H9 (cell line): Measurements from ENCODE around the gene GRIA1. TPM values are rescaled to one million over a fixed set of nuclear protein-coding genes. Genes with fewer than 3 reads are reported as not detected.

ENCODE experiments used
- DNase-seq: peaks from one replicate; pipeline ENCODE4 v3.0.0-alpha.2; 2017
- H2AFZ ChIP-seq: one replicate; pipeline ENCODE4 v1.6.1; 2013; ENCODE audit warnings: mild to moderate bottlenecking, low read length, control low read depth, moderate library complexity
- H2AK5ac ChIP-seq: 2 replicates; pipeline ENCODE4 v1.6.1; 2013; ENCODE audit warnings: low read length, control low read depth, mixed read lengths; ENCODE audit not compliant: insufficient read length
- H2BK120ac ChIP-seq: one replicate; pipeline ENCODE4 v1.6.1; 2013; ENCODE audit warnings: low read depth, mild to moderate bottlenecking, low read length, control low read depth, inconsistent platforms; ENCODE audit not compliant: poor library complexity, severe bottlenecking
- H2BK12ac ChIP-seq: 2 replicates; pipeline ENCODE4 v1.6.1; 2013; ENCODE audit warnings: low read length, control low read depth, mixed read lengths, low read depth; ENCODE audit not compliant: insufficient read length
- H2BK15ac ChIP-seq: 2 replicates; pipeline ENCODE4 v1.6.1; 2013; ENCODE audit warnings: low read depth, low read length, control low read depth
- H2BK20ac ChIP-seq: one replicate; pipeline ENCODE4 v1.6.1; 2013; ENCODE audit warnings: low read depth, mild to moderate bottlenecking, low read length, control low read depth, inconsistent platforms; ENCODE audit not compliant: poor library complexity, severe bottlenecking
- H2BK5ac ChIP-seq: 2 replicates; pipeline ENCODE4 v1.6.1; 2013; ENCODE audit warnings: low read length, control low read depth, mixed read lengths; ENCODE audit not compliant: insufficient read length
- H3K14ac ChIP-seq: 2 replicates; pipeline ENCODE4 v1.6.1; 2013; ENCODE audit warnings: low read length, control low read depth; ENCODE audit not compliant: insufficient read depth
- H3K18ac ChIP-seq: 2 replicates; pipeline ENCODE4 v1.6.1; 2013; ENCODE audit warnings: low read depth, mild to moderate bottlenecking, mixed read lengths, low read length, control low read depth; ENCODE audit not compliant: insufficient read length
- H3K23ac ChIP-seq: 2 replicates; pipeline ENCODE4 v1.6.1; 2013; ENCODE audit warnings: low read length, control low read depth, mixed read lengths, low read depth; ENCODE audit not compliant: insufficient read length
- H3K23me2 ChIP-seq: 2 replicates; pipeline ENCODE4 v1.6.1; 2013; ENCODE audit warnings: low read depth, mild to moderate bottlenecking, mixed read lengths, low read length, control low read depth; ENCODE audit not compliant: insufficient read length, poor library complexity, severe bottlenecking
- H3K27ac ChIP-seq: 2 replicates; pipeline ENCODE4 v1.5.1; 2013; ENCODE audit warnings: low read length, control low read depth, mixed read lengths, low read depth; ENCODE audit not compliant: insufficient read length
- H3K27me3 ChIP-seq: 2 replicates; pipeline ENCODE4 v1.6.1; 2013; ENCODE audit warnings: low read length, control low read depth, inconsistent platforms; ENCODE audit not compliant: insufficient read depth
- H3K4ac ChIP-seq: 2 replicates; pipeline ENCODE4 v1.6.1; 2013; ENCODE audit warnings: low read depth, mild to moderate bottlenecking, control low read depth, inconsistent platforms, low read length, moderate library complexity
- H3K4me1 ChIP-seq: 2 replicates; pipeline ENCODE4 v1.6.1; 2013; ENCODE audit warnings: low read length, control low read depth, inconsistent platforms; ENCODE audit not compliant: insufficient read depth
- H3K4me2 ChIP-seq: 2 replicates; pipeline ENCODE4 v1.6.1; 2013; ENCODE audit warnings: low read length, control low read depth, mixed read lengths; ENCODE audit not compliant: insufficient read length, insufficient read depth
- H3K56ac ChIP-seq: 2 replicates; pipeline ENCODE4 v1.6.1; 2013; ENCODE audit warnings: low read depth, mild to moderate bottlenecking, mixed read lengths, low read length, control low read depth; ENCODE audit not compliant: insufficient read length
- H3K79me1 ChIP-seq: 2 replicates; pipeline ENCODE4 v1.6.1; 2013; ENCODE audit warnings: low read depth, mild to moderate bottlenecking, moderate library complexity, low read length, control low read depth, inconsistent platforms; ENCODE audit not compliant: insufficient read depth, poor library complexity, severe bottlenecking
- H3K79me2 ChIP-seq: 2 replicates; pipeline ENCODE4 v1.6.1; 2013; ENCODE audit warnings: low read length, control low read depth, inconsistent platforms; ENCODE audit not compliant: insufficient read depth
- H3K9ac ChIP-seq: 2 replicates; pipeline ENCODE4 v1.6.1; 2013; ENCODE audit warnings: low read length, control low read depth, mixed read lengths; ENCODE audit not compliant: insufficient read length; ENCODE audit errors: extremely low read depth
- H3K9me3 ChIP-seq: one replicate; pipeline ENCODE4 v1.6.1; 2013; ENCODE audit warnings: low read depth, low read length, inconsistent platforms; ENCODE audit not compliant: control insufficient read depth
- H3T11ph ChIP-seq: one replicate; pipeline ENCODE4 v1.6.1; 2013; ENCODE audit warnings: mild to moderate bottlenecking, low read length, control low read depth, inconsistent platforms
- H4K20me1 ChIP-seq: one replicate; pipeline ENCODE4 v1.6.1; 2013; ENCODE audit not compliant: control insufficient read depth, insufficient read length, insufficient read depth
- H4K5ac ChIP-seq: 2 replicates; pipeline ENCODE4 v1.6.1; 2013; ENCODE audit warnings: low read depth, mild to moderate bottlenecking, mixed read lengths, low read length, control low read depth; ENCODE audit not compliant: insufficient read length
- H4K8ac ChIP-seq: replicated peaks from 2 replicates; pipeline ENCODE4 v1.6.1; 2013; ENCODE audit warnings: low read length, control low read depth, mixed read lengths, low read depth; ENCODE audit not compliant: insufficient read length
- H4K91ac ChIP-seq: 2 replicates; pipeline ENCODE4 v1.6.1; 2013; ENCODE audit warnings: low read depth, mild to moderate bottlenecking, moderate library complexity, mixed read lengths, low read length, control low read depth; ENCODE audit not compliant: insufficient read length
- H3K27ac Mint-ChIP-seq, 3 experiments: 2 replicates in 2 of 3; 3 replicates in 1 of 3; pipeline ENCODE4 v1.8.0; 2020 to 2021; ENCODE audit warnings: mixed read lengths in 3 of 3, mild to moderate bottlenecking in 1 of 3, moderate library complexity in 1 of 3
- H3K27me3 Mint-ChIP-seq: 2 replicates; pipeline ENCODE4 v1.8.0; 2021; ENCODE audit warnings: low read depth, mild to moderate bottlenecking, moderate library complexity, mixed read lengths
- H3K36me3 Mint-ChIP-seq, 3 experiments: 2 replicates in 2 of 3; 3 replicates in 1 of 3; pipeline ENCODE4 v1.8.0; 2020 to 2021; ENCODE audit warnings: low read depth in 3 of 3, mixed read lengths in 3 of 3; ENCODE audit not compliant: insufficient read depth in 1 of 3
- H3K4me1 Mint-ChIP-seq, 2 experiments: 2 replicates each; pipeline ENCODE4 v1.8.0; 2020; ENCODE audit warnings: mixed read lengths in 2 of 2
- H3K4me3 Mint-ChIP-seq, 2 experiments: 2 replicates in 1 of 2; 3 replicates in 1 of 2; pipeline ENCODE4 v1.8.0; 2020 to 2021; ENCODE audit warnings: mild to moderate bottlenecking in 2 of 2, mixed read lengths in 2 of 2, moderate library complexity in 1 of 2
- H3K9me3 Mint-ChIP-seq, 2 experiments: 2 replicates in 1 of 2; 3 replicates in 1 of 2; pipeline ENCODE4 v1.8.0; 2020; ENCODE audit warnings: mild to moderate bottlenecking in 2 of 2, mixed read lengths in 2 of 2, moderate library complexity in 1 of 2
- WGBS: extraction: QIAGEN DNeasy Blood & Tissue Kit; methylation state at CpG from one replicate; pipeline ENCODE4 v1.1.7; 2013; ENCODE audit warnings: missing lambda C conversion rate, low lambda C conversion rate, mixed read lengths; ENCODE audit not compliant: insufficient read length; ENCODE audit errors: extremely low coverage; 5-methylcytosine and 5-hydroxymethylcytosine counted together
- total RNA-seq: library from RNA; stranded (reverse); gene quantifications from 2 replicates; pipeline ENCODE4 v1.2.1, GENCODE V29; 2021
- TF ChIP-seq, protein P1 (sequence below): fragments of 200-600 bp; sonication (generic); conservative IDR thresholded peaks from 3 replicates; pipeline ENCODE4 v1.8.0; 2021; ENCODE audit warnings: antibody characterized with exemption, mild to moderate bottlenecking

The GRIA1 gene
- total RNA-seq, 1 experiment from 2014 or later, result 0.52 TPM

DNA sequence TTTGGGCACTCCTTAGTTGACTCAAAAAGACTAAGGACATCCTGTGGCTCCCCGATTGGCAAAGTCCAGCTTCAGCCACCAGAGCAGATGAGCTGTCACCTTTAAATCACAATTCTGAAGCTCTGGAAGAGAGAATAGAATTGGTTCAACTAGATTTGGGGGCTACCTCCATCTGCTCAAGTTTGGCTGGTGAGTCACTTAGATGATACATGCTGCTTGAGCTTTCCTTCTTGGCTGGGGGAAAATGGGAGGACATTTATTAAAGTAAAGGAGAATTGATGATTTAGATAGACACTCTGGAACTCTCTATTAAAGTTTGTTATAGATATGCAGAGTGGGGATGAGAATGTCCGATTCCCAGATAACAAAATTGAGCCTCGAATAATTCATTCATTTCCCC, 30.0 kb upstream of the GRIA1 start:
- no peak overlapping the region for H3K27ac Mint-ChIP-seq
- WGBS, result no CpG with 5 or more reads among the region's 3 CpGs
- no peaks in the 10 kb centered on the region for H3K23me2 ChIP-seq

More for the DNA sequence above, 30.0 kb upstream of the GRIA1 start:
- no peak overlapping the region for H3K4ac ChIP-seq
- no peaks in the 10 kb centered on the region for H3K9me3 ChIP-seq
- H3K4me1 ChIP-seq, result no peaks in the 10 kb centered on the region; the same call in 1 of the 2 replicates
- no peak overlapping the region for H2BK20ac ChIP-seq
- H2BK12ac ChIP-seq, result no peak overlapping the region
- no peak overlapping the region for H4K5ac ChIP-seq
- H3K4me2 ChIP-seq, result no peak overlapping the region
- no peak overlapping the region for H3K27ac ChIP-seq
- Mint-ChIP-seq H3K36me3 (no peaks in the 10 kb centered on the region), H3K4me3 (no peak overlapping the region), H3K9me3 (no peaks in the 10 kb centered on the region), H3K4me1 (peaks cover 21% of the 10 kb centered on the region in 2 experiments), H3K27me3 (no peaks in the 10 kb centered on the region)
- no peaks in the 10 kb centered on the region for H3K79me1 ChIP-seq
- no peak overlapping the region for H3K14ac ChIP-seq
- H3K23ac ChIP-seq, result no peak overlapping the region
- no peak overlapping the region for H4K8ac ChIP-seq
- TF ChIP-seq, protein P1, sequence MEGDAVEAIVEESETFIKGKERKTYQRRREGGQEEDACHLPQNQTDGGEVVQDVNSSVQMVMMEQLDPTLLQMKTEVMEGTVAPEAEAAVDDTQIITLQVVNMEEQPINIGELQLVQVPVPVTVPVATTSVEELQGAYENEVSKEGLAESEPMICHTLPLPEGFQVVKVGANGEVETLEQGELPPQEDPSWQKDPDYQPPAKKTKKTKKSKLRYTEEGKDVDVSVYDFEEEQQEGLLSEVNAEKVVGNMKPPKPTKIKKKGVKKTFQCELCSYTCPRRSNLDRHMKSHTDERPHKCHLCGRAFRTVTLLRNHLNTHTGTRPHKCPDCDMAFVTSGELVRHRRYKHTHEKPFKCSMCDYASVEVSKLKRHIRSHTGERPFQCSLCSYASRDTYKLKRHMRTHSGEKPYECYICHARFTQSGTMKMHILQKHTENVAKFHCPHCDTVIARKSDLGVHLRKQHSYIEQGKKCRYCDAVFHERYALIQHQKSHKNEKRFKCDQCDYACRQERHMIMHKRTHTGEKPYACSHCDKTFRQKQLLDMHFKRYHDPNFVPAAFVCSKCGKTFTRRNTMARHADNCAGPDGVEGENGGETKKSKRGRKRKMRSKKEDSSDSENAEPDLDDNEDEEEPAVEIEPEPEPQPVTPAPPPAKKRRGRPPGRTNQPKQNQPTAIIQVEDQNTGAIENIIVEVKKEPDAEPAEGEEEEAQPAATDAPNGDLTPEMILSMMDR, result no peak
- H2BK15ac ChIP-seq, result no peak overlapping the region
- H2AK5ac ChIP-seq, result no peak overlapping the region
- H3K56ac ChIP-seq, result no peak overlapping the region
- no peaks in the 10 kb centered on the region for H3K79me2 ChIP-seq
- H2BK5ac ChIP-seq, result no peak overlapping the region
- no peak overlapping the region for H3K18ac ChIP-seq
- H3K27me3 ChIP-seq, result no peaks in the 10 kb centered on the region
- H3K9ac ChIP-seq, result no peak overlapping the region
- H2BK120ac ChIP-seq, result no peak overlapping the region
- no peak overlapping the region for H4K91ac ChIP-seq
- H3T11ph ChIP-seq, result no peak overlapping the region
- DNase-seq, result no peak
- no peaks in the 10 kb centered on the region for H4K20me1 ChIP-seq
- H2AFZ ChIP-seq, result no peak overlapping the region
